HepG2 (cell line): ENCODE measurements around the gene RPL23. TPM values are rescaled to one million over a fixed set of nuclear protein-coding genes. Genes with fewer than 3 reads are reported as not detected.
A peak's percentile ranks its signal among the peaks of the same experiment; 100 is the strongest.

Experiments
- E2F2 ChIP-seq: sonication (generic); formaldehyde crosslinking; IDR thresholded peaks from 2 replicates; pipeline ENCODE4 v1.4.0; 2020; ENCODE audit warnings: missing genetic modification reagents, borderline replicate concordance
- FOSL2 ChIP-seq: sonication (generic); formaldehyde crosslinking; IDR thresholded peaks from 2 replicates; pipeline ENCODE4 v1.4.0; 2020; ENCODE audit warnings: missing genetic modification reagents
- GATAD1 ChIP-seq: IDR thresholded peaks from 2 replicates; pipeline ENCODE4 v1.6.1; 2016; ENCODE audit warnings: missing genetic modification reagents, missing compliant biosample characterization
- GZF1 ChIP-seq: sonication (generic); formaldehyde crosslinking; IDR thresholded peaks from 2 replicates; pipeline ENCODE4 v1.5.1; 2020; ENCODE audit warnings: mild to moderate bottlenecking, missing genetic modification reagents
- HDAC2 ChIP-seq: sonication (generic); formaldehyde crosslinking; IDR thresholded peaks from 2 replicates; pipeline ENCODE4 v1.4.0; 2020; ENCODE audit warnings: missing genetic modification reagents
- HOMEZ ChIP-seq: IDR thresholded peaks from 2 replicates; pipeline ENCODE4 v1.6.1; 2016; ENCODE audit warnings: low read depth
- NRL ChIP-seq: sonication (generic); formaldehyde crosslinking; IDR thresholded peaks from 2 replicates; pipeline ENCODE4 v1.5.0; 2020; ENCODE audit warnings: missing genetic modification reagents, mild to moderate bottlenecking, moderate library complexity, borderline replicate concordance
- ZBTB40 ChIP-seq, 2 experiments: fragments of 450-650 bp in 1 of 2; sonication (generic) in 1 of 2; formaldehyde crosslinking in 1 of 2; IDR thresholded peaks; 2 replicates each; pipeline versions ENCODE4 v1.6.1 to v1.8.0; 2016 to 2022; ENCODE audit warnings: antibody characterized with exemption in 1 of 2, mild to moderate bottlenecking in 1 of 2, missing genetic modification reagents in 1 of 2
- ZKSCAN1 ChIP-seq: fragments of 150-350 bp; IDR thresholded peaks from 2 replicates; pipeline ENCODE4 v1.6.1; 2014; ENCODE audit warnings: low read length
- ZMAT5 ChIP-seq: sonication (generic); formaldehyde crosslinking; IDR thresholded peaks from 2 replicates; pipeline ENCODE4 v1.5.0; 2020; ENCODE audit warnings: mild to moderate bottlenecking, low read depth, missing genetic modification reagents, borderline replicate concordance
- ZNF431 ChIP-seq: sonication (generic); formaldehyde crosslinking; IDR thresholded peaks from 2 replicates; pipeline ENCODE4 v1.9.0; 2022; ENCODE audit warnings: missing genetic modification reagents, low read depth, mild to moderate bottlenecking, borderline replicate concordance
- ZNF564 ChIP-seq: sonication (generic); formaldehyde crosslinking; IDR thresholded peaks from 2 replicates; pipeline ENCODE4 v1.8.1; 2023; ENCODE audit warnings: mild to moderate bottlenecking, missing genetic modification reagents
- polyA plus RNA-seq, 8 experiments: library from polyadenylated mRNA; depleted of rRNA in 3 of 8; stranded (reverse) in 7 of 8; unstranded in 1 of 8; fragments of >200 nt; fragmentation: Illumina TruSeq in 4 of 8; extraction: Trizol in 4 of 8; gene quantifications; 2 replicates each; pipeline versions ENCODE4 v1.2.1 to v1.2.3, GENCODE V29; 2011 to 2016; ENCODE audit warnings: low read depth in 4 of 8, missing spikeins in 1 of 8, mixed read lengths in 1 of 8; ENCODE audit not compliant: insufficient read depth in 1 of 8
- total RNA-seq, 5 experiments: library from RNA; depleted of rRNA; stranded (reverse); fragments of >200 nt; fragmentation: Illumina TruSeq; extraction: Trizol; gene quantifications; 2 replicates each; pipeline ENCODE4 v1.2.3, GENCODE V29; 2016; ENCODE audit warnings: low read depth in 1 of 5
- TF ChIP-seq, protein P1 (sequence below): sonication (generic); formaldehyde crosslinking; IDR thresholded peaks from 2 replicates; pipeline ENCODE4 v1.5.1; 2020; ENCODE audit warnings: missing genetic modification reagents, mild to moderate bottlenecking, borderline replicate concordance

RPL23 gene
- total and polyA plus RNA-seq, 2 of the 13 experiments (the other 11 are each of a cell fraction or from before 2014, with no cell fraction given): 2,790 to 4,860 TPM

DNA sequence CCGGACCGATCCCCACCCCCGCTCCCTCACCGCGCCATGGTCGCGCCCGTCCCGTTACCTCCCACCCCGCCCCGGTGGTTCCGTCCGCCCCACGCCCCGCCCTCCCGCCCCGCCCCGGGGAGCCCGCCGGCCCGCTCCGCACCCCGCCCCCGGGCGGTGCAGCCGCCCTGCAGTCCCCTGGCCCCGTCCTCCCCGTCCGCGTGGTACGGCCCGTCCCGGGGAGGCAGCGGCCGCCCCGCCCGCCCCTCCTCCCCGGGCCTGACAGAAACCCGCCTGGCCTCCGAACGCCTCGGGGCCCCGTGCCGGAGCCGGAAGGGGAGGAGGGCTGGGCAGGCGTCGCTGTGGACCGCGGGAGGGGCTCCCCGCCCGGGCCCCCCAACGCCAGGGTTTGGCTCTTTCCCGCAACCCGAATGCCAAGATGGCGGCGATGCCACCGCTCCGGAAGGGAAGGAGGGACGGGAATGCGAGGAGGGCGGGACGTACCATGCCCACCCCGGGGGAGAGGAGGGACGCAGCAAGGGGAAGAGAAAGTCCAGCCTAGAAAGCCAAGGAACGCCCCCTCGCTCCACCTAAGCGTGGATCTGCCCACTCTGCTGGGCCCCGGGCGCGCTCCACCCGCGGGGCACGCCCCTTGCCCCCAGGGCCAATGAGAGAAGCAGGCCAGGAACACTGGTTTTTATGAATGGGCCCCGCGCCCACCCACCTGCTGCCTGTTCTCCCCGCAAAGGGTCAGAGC is 53.9 kb downstream of the RPL23 start, which contains the start of gene PIP4K2B (continued):
- no peak for TF ChIP-seq ZBTB40 (IDR thresholded peaks at IDR 0.05)
- no peak for TF ChIP-seq ZBTB40 (CRISPR knock-in tag; IDR thresholded peaks at IDR 0.05)
- TF ChIP-seq ZMAT5 (CRISPR knock-in tag): no peak
- no peak for TF ChIP-seq HDAC2 (CRISPR knock-in tag)
- peak; percentile 85 for TF ChIP-seq GATAD1 (CRISPR knock-in tag)
- peak; percentile 32; the same call in 1 of the 2 replicates for TF ChIP-seq ZNF564
- no peak for TF ChIP-seq ZKSCAN1
- TF ChIP-seq GZF1 (CRISPR knock-in tag): no peak
- 0 out of 2 replicates have a peak, but pooled peaks have one; percentile 45 for TF ChIP-seq E2F2 (CRISPR knock-in tag)
- peak; percentile 65 for TF ChIP-seq FOSL2 (CRISPR knock-in tag)
- TF ChIP-seq, protein P1, sequence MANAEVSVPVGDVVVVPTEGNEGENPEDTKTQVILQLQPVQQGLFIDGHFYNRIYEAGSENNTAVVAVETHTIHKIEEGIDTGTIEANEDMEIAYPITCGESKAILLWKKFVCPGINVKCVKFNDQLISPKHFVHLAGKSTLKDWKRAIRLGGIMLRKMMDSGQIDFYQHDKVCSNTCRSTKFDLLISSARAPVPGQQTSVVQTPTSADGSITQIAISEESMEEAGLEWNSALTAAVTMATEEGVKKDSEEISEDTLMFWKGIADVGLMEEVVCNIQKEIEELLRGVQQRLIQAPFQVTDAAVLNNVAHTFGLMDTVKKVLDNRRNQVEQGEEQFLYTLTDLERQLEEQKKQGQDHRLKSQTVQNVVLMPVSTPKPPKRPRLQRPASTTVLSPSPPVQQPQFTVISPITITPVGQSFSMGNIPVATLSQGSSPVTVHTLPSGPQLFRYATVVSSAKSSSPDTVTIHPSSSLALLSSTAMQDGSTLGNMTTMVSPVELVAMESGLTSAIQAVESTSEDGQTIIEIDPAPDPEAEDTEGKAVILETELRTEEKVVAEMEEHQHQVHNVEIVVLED (CRISPR knock-in tag): peak; percentile 80
- TF ChIP-seq HOMEZ (CRISPR knock-in tag): peak; percentile 44
- TF ChIP-seq NRL (CRISPR knock-in tag): no peak
- peak; percentile 49 for TF ChIP-seq ZNF431 (CRISPR knock-in tag)
